ENCODE data around the gene ZCCHC13. TPM values are rescaled to one million over a fixed set of nuclear protein-coding genes. Genes with fewer than 3 reads are reported as not detected.
"Not testable (repeated sequence)": the region's sequence is repeated elsewhere in the genome, so short reads cannot be mapped to it uniquely, and the experiment has no call there.

The ZCCHC13 gene
- total RNA-seq: not detected

GRCh38 chrX:74304016-74304415 is at the start of gene ZCCHC13:
Gene ZCCHC13, plus strand, starts transcription at chrX:74304180. Its CDS starts 87 bp downstream, at chrX:74304267.
- no peak for ATAC-seq (ENCODE audit: insufficient number of reproducible peaks, low FRiP score, low read depth)

GRCh38 chrX:74258111-74258510 is 45.9 kb upstream of the ZCCHC13 start:
- H3K27ac ChIP-seq; H3K36me3 ChIP-seq; H3K4me3 ChIP-seq; H3K9me3 ChIP-seq; ATAC-seq (ENCODE audit: insufficient number of reproducible peaks, low FRiP score, low read depth); DNase-seq (ENCODE audit: low spot score); H3K27me3 ChIP-seq (replicated peaks; ENCODE audit: insufficient read depth): not testable (repeated sequence)
- peaks cover 14 to 30% of the 10 kb centered on the region in 2 donors for H3K4me1 ChIP-seq (ENCODE audit: control insufficient read depth in 1 of 2, low read depth in 2 of 2)

More at GRCh38 chrX:74304016-74304415, at the start of gene ZCCHC13:
- TF ChIP-seq CTCF (IDR thresholded peaks at IDR 0.05): no peak
- no peak within 1 kb of the TSS for H3K4me3 ChIP-seq
- no peaks in the 10 kb centered on the region for H3K36me3 ChIP-seq
- no peaks in the 10 kb centered on the region for H3K4me1 ChIP-seq (ENCODE audit: control insufficient read depth in 1 of 2, low read depth in 2 of 2)
- no peaks in the 10 kb centered on the region for H3K9me3 ChIP-seq
- no peak for DNase-seq (ENCODE audit: low spot score)
- H3K27ac ChIP-seq: no peak within 1 kb of the TSS
- no peaks in the 10 kb centered on the region for H3K27me3 ChIP-seq (replicated peaks; ENCODE audit: insufficient read depth)

- H3K4me3 ChIP-seq: no peak overlapping the region
- no peak overlapping the region for H3K27ac ChIP-seq
- ATAC-seq (ENCODE audit: insufficient number of reproducible peaks, low FRiP score, low read depth) (no peak), DNase-seq (ENCODE audit: low spot score) (no peak)
- no peaks in the 10 kb centered on the region for H3K9me3 ChIP-seq
- H3K27me3 ChIP-seq (replicated peaks; ENCODE audit: insufficient read depth): no peaks in the 10 kb centered on the region
- no peak for TF ChIP-seq CTCF (IDR thresholded peaks at IDR 0.05)
- H3K36me3 ChIP-seq: peaks cover 8% of the 10 kb centered on the region
- H3K4me1 ChIP-seq (ENCODE audit: control insufficient read depth in 1 of 2, low read depth in 2 of 2): peaks cover 6 to 11% of the 10 kb centered on the region in 2 donors
Measured at GRCh38 chrX:74259885-74260491, 44.0 kb upstream of the ZCCHC13 start.

- no peak overlapping the region for H3K4me3 ChIP-seq
- ATAC-seq (ENCODE audit: insufficient number of reproducible peaks, low FRiP score, low read depth) (no peak), DNase-seq (ENCODE audit: low spot score) (no peak)
- no peaks in the 10 kb centered on the region for H3K4me1 ChIP-seq (ENCODE audit: control insufficient read depth in 1 of 2, low read depth in 2 of 2)
- no peaks in the 10 kb centered on the region for H3K27me3 ChIP-seq (replicated peaks; ENCODE audit: insufficient read depth)
- H3K36me3 ChIP-seq: peaks cover 8% of the 10 kb centered on the region
- no peak overlapping the region for H3K27ac ChIP-seq
- TF ChIP-seq CTCF (IDR thresholded peaks at IDR 0.05): no peak
- H3K9me3 ChIP-seq: no peaks in the 10 kb centered on the region
Measured at GRCh38 chrX:74262452-74263209, 41.3 kb upstream of the ZCCHC13 start.

- no peak for ATAC-seq (ENCODE audit: insufficient number of reproducible peaks, low FRiP score, low read depth)
- Histone ChIP-seq H3K9me3 (no peaks in the 10 kb centered on the region), H3K27me3 (replicated peaks; ENCODE audit: insufficient read depth) (no peaks in the 10 kb centered on the region), H3K36me3 (peaks cover 9% of the 10 kb centered on the region), H3K27ac (no peak overlapping the region), H3K4me1 (ENCODE audit: control insufficient read depth in 1 of 2, low read depth in 2 of 2) (no peaks in the 10 kb centered on the region), H3K4me3 (no peak overlapping the region)
- TF ChIP-seq CTCF (IDR thresholded peaks at IDR 0.05): no peak
- no peak for DNase-seq (ENCODE audit: low spot score)
Measured at GRCh38 chrX:74270393-74270792, 33.6 kb upstream of the ZCCHC13 start.

All from thoracic aorta (tissue), 2 donors.